Fibroblast of gingiva (primary cell): ENCODE measurements around the gene USP6NL.
"Not testable (repeated sequence)": the region's sequence is repeated elsewhere in the genome, so short reads cannot be mapped to it uniquely, and the experiment has no call there.

ENCODE experiments used
- DNase-seq: peaks from one replicate; pipeline ENCODE4 v3.0.0-alpha.2; 2011; ENCODE audit warnings: low read depth

The USP6NL gene

DNA sequence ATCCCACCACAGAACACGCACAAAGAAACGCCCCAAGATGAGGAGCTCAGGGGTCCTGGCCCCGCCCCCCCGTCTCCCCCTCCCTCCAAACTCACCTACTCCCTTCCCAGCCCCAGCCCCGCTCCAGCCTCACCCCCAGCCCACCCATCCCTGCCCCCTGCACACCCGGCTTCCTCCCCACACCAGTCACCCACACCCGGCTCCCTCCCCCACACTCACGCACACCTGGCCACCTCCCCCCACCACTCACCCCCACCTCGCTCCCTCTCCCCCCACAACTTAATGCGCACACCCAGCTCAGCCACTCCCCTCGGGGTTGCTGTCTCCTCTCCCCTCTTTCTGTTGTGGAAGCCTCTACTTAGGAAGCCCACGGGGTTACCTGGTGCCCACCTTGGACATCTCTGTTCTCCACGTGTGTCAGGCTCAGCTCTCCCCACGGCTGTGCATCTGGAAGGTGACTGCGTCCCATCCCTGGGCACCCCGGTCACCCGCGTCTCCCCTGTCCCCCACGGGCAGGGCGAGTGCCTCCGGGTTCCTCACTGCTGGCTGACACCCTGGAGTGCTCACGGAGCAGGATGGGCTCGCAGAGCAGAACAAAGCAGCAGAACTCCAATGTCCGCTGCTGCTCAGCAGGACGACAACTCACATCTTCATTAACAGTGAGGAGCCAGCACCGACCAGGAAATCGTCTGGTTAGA, 166.8 kb downstream of the USP6NL start:
- DNase-seq = no peak

GRCh38 chr10:11444155-11444530, 167.3 kb downstream of the USP6NL start:
- DNase-seq = no peak

- DNase-seq = no peak
Measured at GRCh38 chr10:11443468-11444154, 167.8 kb downstream of the USP6NL start.

DNA sequence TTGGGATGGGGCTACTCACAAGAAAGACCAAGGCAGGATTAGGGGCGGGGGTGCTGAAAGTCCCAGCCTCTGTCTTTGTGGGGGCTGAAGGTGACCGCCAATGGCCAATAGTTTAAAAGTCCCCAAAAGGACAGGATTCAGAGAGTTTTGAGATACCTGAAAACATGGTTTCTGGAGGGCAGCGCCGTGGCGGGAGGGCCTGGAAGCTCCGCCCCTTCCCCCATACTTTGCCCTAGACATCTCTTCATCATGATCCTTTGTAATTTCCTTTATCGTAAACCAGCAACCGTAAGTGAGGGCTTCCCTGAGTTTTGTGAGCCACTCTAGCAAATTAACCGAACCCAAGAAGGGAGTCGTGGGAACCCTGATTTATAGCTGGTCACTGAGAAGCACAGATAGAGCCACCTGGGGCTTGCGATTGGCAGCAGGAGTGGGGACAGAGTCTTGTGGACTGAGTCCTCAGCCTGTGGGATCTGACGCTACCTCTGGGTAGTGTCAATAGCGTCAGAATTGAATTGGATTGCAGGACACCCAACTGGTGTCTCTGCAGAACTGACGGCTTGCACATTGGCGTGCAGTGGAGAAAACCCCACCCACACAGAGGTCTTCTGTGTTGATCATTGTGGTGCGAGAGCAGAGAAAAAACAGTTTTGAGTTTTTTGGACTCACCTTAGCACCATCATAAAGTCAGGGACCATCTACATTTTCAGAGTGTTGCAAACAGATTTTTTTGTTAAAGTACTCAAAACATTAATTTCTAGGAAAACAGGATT, 169.3 kb downstream of the USP6NL start:
- no peak for DNase-seq

DNA sequence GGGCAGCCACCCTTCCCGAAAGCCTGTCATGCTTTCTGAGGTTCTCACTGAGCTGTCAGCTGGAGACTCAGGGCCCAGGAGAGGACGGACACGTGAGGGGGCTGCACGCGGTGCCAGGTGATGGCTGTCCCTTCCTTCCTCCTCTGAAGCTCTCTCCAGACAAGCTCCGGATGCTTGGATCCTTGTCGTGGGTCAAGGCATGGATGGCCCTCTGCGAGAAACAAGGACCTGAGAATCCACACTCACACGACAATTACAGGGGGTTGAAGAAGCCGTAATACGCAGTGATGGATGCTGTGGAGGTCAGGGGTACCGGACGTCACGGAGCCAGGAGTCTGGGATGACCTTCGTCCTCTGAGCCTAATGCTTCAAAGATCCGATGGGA, 170.3 kb downstream of the USP6NL start:
- no peak for DNase-seq

- no peak for DNase-seq
Measured at GRCh38 chr10:11440250-11441150, 170.9 kb downstream of the USP6NL start.

- DNase-seq = no peak
Measured at GRCh38 chr10:11439523-11440053, 171.9 kb downstream of the USP6NL start.

DNA sequence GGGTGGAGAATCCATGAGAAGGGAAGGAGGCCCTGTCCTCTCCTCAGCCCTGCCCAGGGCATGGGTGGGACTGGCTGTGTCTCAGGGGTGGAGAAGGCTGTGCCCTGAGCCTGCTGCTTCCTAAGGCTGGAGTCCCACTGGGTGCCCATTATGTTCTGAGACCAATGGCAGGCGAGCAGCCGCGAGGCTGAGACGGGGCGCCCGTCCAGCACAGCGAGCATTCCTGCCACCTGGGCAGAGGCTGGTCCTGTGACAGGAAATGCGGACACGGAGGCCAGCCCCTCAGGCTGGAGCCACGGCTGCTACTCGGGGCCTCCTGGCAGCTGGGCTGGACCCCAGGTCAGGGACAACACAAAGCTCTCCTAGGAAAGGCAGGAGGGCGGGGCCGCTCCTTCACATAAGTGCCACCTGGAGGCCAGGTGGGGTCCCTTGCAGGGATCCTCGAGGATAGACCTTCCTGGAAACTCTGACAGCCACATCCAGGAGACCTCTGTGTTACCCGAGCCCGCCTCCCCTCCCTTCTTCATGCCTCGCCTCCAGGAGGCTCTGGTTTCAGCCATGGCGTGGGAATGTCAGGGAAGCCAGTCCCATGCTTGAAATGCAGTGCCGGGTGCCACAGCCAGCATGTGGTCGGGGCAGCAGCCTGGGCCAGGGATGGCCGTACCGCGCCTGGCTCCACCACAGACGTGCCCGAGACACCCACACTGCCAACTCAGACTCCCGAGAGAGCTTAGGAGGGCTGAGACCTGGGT, 173.9 kb downstream of the USP6NL start:
- DNase-seq = no peak

DNA sequence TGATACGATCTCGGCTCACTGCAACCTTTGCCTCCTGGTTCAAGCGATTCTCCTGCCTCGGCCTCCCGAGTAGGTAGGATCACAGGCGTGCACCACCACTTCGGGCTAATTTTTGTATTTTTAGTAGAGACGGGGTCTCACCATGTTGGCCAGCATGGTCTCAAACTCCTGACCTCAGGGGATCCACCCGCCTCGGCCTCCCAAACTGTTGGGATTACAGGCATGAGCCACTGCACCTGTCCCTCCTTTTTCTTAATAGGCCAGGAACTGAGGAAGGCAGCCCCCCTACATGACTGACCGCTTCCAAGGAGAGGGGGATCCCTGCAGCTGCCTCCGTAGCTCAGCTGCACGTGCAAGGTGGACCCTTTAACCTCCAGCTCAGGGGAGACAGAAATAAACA, 175.0 kb downstream of the USP6NL start:
- DNase-seq = not testable (repeated sequence)

GRCh38 chr10:11435581-11435981, 175.9 kb downstream of the USP6NL start:
- no peak for DNase-seq

- DNase-seq = no peak
Measured at GRCh38 chr10:11434324-11434723, 177.1 kb downstream of the USP6NL start.

GRCh38 chr10:11433657-11434056, 177.8 kb downstream of the USP6NL start:
- no peak for DNase-seq

- DNase-seq = no peak
Measured at GRCh38 chr10:11431216-11431555, 180.3 kb downstream of the USP6NL start.

GRCh38 chr10:11430421-11431215, 180.8 kb downstream of the USP6NL start:
- no peak for DNase-seq

GRCh38 chr10:11429439-11430052, 181.9 kb downstream of the USP6NL start:
- no peak for DNase-seq

DNA sequence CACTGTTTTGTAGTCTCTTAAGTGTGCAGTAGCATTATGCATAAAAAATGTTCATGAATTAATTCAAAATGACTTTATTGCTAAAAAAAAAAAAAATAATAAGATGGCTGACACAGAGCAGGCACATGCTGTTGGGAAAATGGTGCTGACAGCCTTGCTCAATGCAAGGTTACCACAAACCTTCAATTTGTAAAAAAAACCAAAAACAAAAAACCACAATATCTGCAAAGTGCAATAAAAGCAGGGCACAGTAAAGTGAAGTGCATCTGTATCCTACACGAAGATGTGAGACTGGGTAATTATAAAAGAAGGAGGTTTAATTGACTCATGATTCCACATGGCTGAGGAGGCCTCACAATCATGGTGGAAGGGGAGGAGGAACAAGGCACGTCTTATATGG, 185.8 kb downstream of the USP6NL start:
- no peak for DNase-seq

DNA sequence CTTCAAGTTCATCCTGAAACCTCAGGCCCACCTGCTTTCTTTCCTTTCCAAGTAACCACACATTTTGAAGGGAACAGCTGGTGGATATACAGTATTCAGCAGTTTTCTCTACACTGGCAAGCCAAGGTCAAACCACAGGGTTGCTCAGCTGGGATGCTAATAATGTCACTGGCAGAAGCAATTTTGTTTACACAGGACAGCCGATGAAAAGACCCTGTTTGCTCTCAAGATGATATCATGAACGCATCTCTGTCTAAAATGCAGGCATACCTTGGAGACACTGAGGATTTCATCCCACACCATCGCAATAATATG, 186.2 kb downstream of the USP6NL start:
- no peak for DNase-seq

DNA sequence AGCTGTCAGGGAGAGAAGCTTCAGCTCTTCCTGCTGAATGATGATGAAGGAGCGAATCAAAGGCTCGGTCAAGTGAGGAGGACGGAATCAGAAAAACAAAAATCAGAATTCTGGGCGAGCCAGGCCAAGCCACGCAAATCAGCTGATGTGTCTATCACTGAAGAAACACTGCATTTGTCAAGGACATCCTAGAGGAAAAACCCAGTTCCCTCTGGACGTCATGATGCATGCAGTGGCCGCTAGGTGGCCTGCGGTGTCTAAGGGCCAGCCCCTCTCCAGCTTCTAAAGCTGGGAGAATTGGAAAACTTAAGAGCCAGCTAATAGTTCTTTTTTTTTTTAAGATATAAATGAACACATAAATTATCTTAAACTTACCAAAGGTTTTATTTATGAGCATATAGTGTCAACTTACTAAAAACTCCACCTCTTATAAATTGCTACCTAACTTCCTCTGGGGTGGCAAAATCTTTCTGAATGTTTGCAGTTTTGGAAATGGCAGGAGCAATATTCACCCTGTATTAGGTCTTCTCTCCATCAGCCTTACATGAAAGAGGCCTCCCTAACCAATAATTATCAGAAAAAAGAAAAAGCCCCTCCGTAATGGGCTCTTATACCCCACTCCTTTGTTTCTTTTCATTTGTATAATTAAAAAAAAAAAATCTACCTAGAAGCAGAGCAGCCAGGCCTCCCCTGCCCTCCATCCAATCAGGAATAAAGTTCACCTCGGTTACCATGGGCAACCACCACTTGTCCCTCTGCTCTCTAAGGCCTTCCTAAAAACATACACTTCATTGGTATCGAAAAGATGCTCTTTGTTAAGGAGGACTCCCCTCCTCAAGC, 186.8 kb downstream of the USP6NL start:
- peak; percentile 34 for DNase-seq

GRCh38 chr10:11416974-11417373, 194.5 kb downstream of the USP6NL start:
- DNase-seq = no peak
